ENCODE measurements around the gene AMIGO3. TPM values are rescaled to one million over a fixed set of nuclear protein-coding genes. Genes with fewer than 3 reads are reported as not detected.
A peak's percentile ranks its signal among the peaks of the same experiment; 100 is the strongest.

AMIGO3 gene
- total RNA-seq, 1 donor from 2014 or later = not detected

DNA sequence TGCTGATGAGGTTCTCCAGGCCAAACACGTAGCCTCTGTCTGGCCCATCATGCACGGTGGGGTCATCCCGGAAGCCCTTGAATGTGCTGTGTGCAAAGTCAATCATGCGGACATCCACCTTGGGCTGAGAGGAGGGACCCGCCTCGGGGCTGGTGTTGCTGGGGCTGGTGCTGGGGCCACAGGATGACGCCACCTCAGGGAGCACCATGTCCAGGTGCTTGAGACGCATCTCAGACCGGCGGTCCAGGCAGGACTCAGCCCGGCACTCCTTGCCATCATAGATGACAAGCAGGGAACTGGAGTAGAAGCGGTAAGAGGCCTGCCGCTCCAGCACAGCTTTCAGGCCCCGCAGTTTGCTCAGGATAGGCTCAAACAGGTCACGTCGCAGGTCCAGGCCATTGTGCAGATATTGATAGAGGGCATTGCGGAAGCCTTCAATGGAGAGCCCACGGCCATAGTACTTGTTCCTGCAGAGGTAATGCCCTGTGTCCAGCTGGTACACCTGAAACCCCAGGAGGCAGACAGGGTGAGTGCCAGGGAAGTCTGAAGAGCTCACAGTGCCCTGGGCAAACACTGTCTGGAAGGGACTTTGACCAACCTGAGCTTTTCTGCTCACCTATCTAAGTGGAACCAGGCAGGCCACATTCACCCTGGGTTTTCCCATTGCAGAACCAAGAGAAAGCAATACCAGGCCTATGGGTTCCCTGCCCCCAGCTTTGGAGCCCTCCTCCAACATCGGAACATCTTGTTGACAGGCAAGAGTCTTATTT is 7.9 kb upstream of the AMIGO3 start:
- Histone ChIP-seq H3K4me2 (no peak overlapping the region), H3K9me3 (ENCODE audit: low read depth) (no peaks in the 10 kb centered on the region), H3K27ac (no peak overlapping the region), H3K4me3 (no peak overlapping the region), H2AFZ (replicated peaks) (no peak overlapping the region), H3K9ac (no peak overlapping the region), H3K4me1 (peaks cover 5% of the 10 kb centered on the region), H3K27me3 (no peaks in the 10 kb centered on the region), H3K79me2 (ENCODE audit: low read depth) (peaks cover 12% of the 10 kb centered on the region), H4K20me1 (ENCODE audit: low read depth) (no peaks in the 10 kb centered on the region), H3F3A (ENCODE audit: low read depth) (peaks cover 26% of the 10 kb centered on the region), H3K36me3 (no peaks in the 10 kb centered on the region)
- Mint-ChIP-seq H3K36me3 (peaks cover 12% of the 10 kb centered on the region), H3K4me3 (peak overlapping the region; percentile 35), H3K27ac (no peak overlapping the region), H3K4me1 (peaks cover 13% of the 10 kb centered on the region), H3K27me3 (ENCODE audit: insufficient read depth, low read depth) (peaks cover 9% of the 10 kb centered on the region), H3K9me3 (no peaks in the 10 kb centered on the region)
- no peak for DNase-seq (ENCODE audit: low spot score)
- TF ChIP-seq EZH2 (IDR thresholded peaks at IDR 0.05) (no peak), EZH2phosphoT487 (IDR thresholded peaks at IDR 0.05) (no peak)
- TF ChIP-seq, protein P1, sequence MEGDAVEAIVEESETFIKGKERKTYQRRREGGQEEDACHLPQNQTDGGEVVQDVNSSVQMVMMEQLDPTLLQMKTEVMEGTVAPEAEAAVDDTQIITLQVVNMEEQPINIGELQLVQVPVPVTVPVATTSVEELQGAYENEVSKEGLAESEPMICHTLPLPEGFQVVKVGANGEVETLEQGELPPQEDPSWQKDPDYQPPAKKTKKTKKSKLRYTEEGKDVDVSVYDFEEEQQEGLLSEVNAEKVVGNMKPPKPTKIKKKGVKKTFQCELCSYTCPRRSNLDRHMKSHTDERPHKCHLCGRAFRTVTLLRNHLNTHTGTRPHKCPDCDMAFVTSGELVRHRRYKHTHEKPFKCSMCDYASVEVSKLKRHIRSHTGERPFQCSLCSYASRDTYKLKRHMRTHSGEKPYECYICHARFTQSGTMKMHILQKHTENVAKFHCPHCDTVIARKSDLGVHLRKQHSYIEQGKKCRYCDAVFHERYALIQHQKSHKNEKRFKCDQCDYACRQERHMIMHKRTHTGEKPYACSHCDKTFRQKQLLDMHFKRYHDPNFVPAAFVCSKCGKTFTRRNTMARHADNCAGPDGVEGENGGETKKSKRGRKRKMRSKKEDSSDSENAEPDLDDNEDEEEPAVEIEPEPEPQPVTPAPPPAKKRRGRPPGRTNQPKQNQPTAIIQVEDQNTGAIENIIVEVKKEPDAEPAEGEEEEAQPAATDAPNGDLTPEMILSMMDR (IDR thresholded peaks at IDR 0.05) = no peak

DNA sequence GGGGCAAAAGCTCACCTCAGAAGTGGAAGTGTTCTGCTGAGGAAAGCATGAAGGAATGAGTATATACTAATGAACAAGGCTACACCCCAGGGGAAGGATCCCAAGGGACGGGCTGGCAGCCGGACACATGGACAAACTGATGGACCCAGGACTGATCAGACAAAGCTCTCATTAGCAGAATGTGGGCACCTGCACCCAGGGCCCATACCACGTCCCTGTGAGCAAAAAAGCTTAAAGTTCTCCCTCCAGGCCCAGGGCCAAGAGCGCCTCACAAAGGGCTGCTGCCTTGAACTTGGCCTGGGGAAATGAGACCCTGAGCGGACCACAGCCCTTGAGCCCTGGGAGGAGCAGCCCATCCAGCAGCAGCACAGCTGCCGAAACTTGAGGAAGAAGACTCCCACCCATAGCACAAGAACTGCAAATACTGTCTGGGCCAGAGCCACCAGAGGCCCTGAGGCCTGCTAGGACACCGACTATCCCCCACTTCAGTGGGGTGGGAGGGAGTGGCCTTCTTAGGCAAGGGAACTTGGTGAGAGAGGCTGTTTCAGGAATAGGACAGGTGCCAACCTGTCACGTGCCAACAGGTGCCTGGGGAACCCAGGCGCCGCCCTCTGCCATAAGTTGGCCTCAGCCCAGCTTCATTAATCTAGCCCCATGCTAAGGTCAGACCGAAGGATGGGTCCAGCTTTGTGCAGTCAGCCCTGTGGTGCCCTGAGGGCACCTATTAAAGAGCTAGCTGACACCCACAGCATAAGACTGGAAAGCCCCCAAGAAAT is 6.6 kb upstream of the AMIGO3 start:
- Histone ChIP-seq H4K20me1 (ENCODE audit: low read depth) (no peaks in the 10 kb centered on the region), H3K4me2 (no peak overlapping the region), H3K4me1 (peaks cover 5% of the 10 kb centered on the region), H3K9ac (no peak overlapping the region), H3K79me2 (ENCODE audit: low read depth) (peaks cover 12% of the 10 kb centered on the region), H2AFZ (replicated peaks) (no peak overlapping the region), H3K36me3 (no peaks in the 10 kb centered on the region), H3K4me3 (no peak overlapping the region), H3K27ac (no peak overlapping the region), H3F3A (ENCODE audit: low read depth) (peaks cover 26% of the 10 kb centered on the region), H3K9me3 (ENCODE audit: low read depth) (no peaks in the 10 kb centered on the region), H3K27me3 (no peaks in the 10 kb centered on the region)
- Mint-ChIP-seq H3K36me3 (peaks cover 10% of the 10 kb centered on the region), H3K27ac (no peak overlapping the region), H3K9me3 (no peaks in the 10 kb centered on the region), H3K27me3 (ENCODE audit: insufficient read depth, low read depth) (peaks cover 9% of the 10 kb centered on the region), H3K4me3 (peak overlapping the region; percentile 27), H3K4me1 (peaks cover 17% of the 10 kb centered on the region)
- no peak for TF ChIP-seq EZH2phosphoT487 (IDR thresholded peaks at IDR 0.05)
- TF ChIP-seq, protein P1 (IDR thresholded peaks at IDR 0.05) = no peak
- no peak for TF ChIP-seq EZH2 (IDR thresholded peaks at IDR 0.05)
- DNase-seq (ENCODE audit: low spot score) = no peak

DNA sequence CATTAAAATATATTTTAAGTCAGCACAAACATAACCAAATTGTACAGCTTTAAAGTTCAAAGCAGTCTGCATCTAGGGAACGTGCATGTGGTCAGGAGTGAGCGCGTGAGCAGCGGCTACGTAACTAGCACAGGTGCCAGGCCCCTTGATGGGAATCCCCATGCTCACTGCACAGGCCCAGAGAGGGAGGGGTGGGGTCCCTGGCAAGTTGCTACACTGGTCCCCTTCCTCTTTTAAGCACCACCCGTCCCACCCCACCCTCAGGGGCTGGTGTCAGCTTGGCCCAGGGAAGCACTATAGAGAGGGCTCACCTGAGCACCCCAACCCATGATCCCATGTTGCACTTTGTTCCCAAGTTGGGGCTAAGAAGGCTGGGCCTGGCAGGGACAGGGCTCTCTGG is 5.1 kb upstream of the AMIGO3 start:
- no peak for TF ChIP-seq EZH2phosphoT487 (IDR thresholded peaks at IDR 0.05)
- TF ChIP-seq, protein P1 (IDR thresholded peaks at IDR 0.05) = no peak
- no peak for TF ChIP-seq EZH2 (IDR thresholded peaks at IDR 0.05)
- Histone ChIP-seq H3K27ac (peak overlapping the region; percentile 84), H3F3A (ENCODE audit: low read depth) (peaks cover 39% of the 10 kb centered on the region), H4K20me1 (ENCODE audit: low read depth) (no peaks in the 10 kb centered on the region), H3K4me2 (peak overlapping the region; percentile 87), H3K9me3 (ENCODE audit: low read depth) (no peaks in the 10 kb centered on the region), H3K79me2 (ENCODE audit: low read depth) (peaks cover 12% of the 10 kb centered on the region), H3K4me1 (peaks cover 5% of the 10 kb centered on the region), H3K27me3 (no peaks in the 10 kb centered on the region), H2AFZ (replicated peaks) (peak overlapping the region; percentile 47), H3K36me3 (no peaks in the 10 kb centered on the region), H3K9ac (peak overlapping the region; percentile 65), H3K4me3 (peak overlapping the region; percentile 80)
- Mint-ChIP-seq H3K4me1 (peaks cover 20% of the 10 kb centered on the region), H3K36me3 (peaks cover 10% of the 10 kb centered on the region), H3K9me3 (no peaks in the 10 kb centered on the region), H3K27ac (peak overlapping the region; percentile 97), H3K27me3 (ENCODE audit: insufficient read depth, low read depth) (peaks cover 9% of the 10 kb centered on the region), H3K4me3 (peak overlapping the region; percentile 94)
- peak; percentile 29 for DNase-seq (ENCODE audit: low spot score)

Measured in neural progenitor cell (in vitro differentiated cells).